Measurements from ENCODE around the gene PYCARD.
"Not testable (repeated sequence)": the region's sequence is repeated elsewhere in the genome, so short reads cannot be mapped to it uniquely, and the experiment has no call there.

- TF ChIP-seq CTCF (conservative IDR thresholded peaks at IDR 0.05; ENCODE audit: low read depth in 2 of 2); EZH2phosphoT487 (IDR thresholded peaks at IDR 0.05; ENCODE audit: unreplicated experiment); EZH2 (IDR thresholded peaks at IDR 0.05; ENCODE audit: low read depth, unreplicated experiment); POLR2AphosphoS5 (IDR thresholded peaks at IDR 0.05; ENCODE audit: low read depth); REST (IDR thresholded peaks at IDR 0.05; ENCODE audit: unreplicated experiment); STAT1 (IDR thresholded peaks at IDR 0.05; ENCODE audit: unreplicated experiment): not testable (repeated sequence)
Observed at GRCh38 chr16:31200111-31200510, 2.4 kb downstream of the PYCARD start.

Measured in GM23338 (cell line).